Subcutaneous preadipocyte (primary cell): ENCODE data around the gene PPP4C. TPM values are rescaled to one million over a fixed set of nuclear protein-coding genes. Genes with fewer than 3 reads are reported as not detected.

Experiments
- total RNA-seq: library from RNA; depleted of rRNA; stranded (reverse); fragments of >200 nt; gene quantifications from 2 replicates; pipeline ENCODE4 v1.2.3, GENCODE V29; 2012

Gene PPP4C
- total RNA-seq = 182 and 190 TPM in 2 replicates

DNA sequence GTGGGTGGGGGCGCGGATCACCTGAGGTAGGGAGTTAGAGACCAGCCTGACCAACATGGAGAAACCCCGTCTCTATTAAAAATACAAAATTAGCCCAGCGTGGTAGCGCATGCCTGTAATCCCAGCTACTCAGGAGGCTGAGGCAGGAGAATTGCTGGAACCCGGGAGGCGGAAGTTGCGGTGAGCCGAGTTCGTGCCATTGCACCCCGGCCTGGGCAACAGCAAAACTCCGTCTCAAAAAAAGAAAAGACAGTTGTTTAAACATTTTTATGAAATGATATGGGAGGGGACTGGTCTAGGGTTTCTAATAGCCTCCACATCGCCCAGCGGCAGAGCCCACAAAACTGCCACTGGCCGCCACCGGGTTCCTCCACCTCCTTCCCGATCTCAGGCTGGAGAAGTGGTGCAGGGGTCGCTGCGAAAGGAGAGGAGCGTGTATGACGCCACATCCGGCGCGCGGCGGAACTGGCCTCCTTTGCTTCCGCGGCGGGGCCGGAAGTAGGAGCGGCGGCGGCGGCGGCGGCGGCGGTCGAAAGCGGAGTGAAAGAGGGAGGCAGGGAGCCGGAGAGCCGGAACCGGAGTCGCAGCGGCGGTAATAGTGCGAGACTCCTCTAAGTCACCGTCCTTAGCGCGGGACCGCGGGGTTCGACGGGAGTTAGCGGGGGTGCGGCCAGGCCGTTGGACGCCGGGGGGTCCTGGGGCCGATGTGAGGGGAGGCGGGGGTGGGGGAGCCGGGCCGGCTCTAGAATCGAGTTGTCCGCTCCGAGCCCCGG, at the start of gene PPP4C:
Gene PPP4C, plus strand, starts transcription at position 492 of the 773 bp plus-strand sequence. CDS start 384 bp downstream, outside the sequence.

DNA sequence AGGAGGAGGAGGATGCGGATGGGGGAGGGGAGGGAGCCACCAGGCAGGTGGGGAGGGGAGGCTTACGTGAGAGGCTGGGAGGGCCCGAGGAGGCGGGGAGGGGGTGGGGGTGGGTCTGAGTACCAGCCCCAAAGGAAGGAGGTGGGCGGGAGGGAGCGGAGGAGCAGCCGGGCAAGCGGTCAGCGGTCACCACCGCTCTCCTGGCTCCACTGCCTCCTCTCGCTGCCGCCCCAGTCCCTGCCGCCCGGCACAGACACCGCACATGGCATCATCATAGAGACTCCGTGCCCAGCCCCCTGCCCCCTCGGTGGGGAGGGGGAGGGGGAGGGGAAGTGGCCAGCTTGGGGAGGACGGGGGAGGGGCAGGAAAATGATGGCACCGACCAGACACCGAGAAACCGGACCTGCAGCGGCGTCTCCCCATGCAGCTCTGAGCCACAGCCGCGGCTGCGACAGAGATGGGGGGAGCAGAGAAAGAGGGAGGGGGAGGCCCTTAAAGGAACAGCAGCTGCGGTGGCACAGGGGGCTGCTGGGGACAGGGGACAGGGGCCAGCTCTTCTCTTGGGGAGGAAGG, 44.9 kb upstream of the PPP4C start, which contains the start of gene TLCD3B:
Gene TLCD3B, minus strand, starts transcription at position 431 of the 573 bp plus-strand sequence. CDS start 744 bp downstream, outside the sequence.

DNA sequence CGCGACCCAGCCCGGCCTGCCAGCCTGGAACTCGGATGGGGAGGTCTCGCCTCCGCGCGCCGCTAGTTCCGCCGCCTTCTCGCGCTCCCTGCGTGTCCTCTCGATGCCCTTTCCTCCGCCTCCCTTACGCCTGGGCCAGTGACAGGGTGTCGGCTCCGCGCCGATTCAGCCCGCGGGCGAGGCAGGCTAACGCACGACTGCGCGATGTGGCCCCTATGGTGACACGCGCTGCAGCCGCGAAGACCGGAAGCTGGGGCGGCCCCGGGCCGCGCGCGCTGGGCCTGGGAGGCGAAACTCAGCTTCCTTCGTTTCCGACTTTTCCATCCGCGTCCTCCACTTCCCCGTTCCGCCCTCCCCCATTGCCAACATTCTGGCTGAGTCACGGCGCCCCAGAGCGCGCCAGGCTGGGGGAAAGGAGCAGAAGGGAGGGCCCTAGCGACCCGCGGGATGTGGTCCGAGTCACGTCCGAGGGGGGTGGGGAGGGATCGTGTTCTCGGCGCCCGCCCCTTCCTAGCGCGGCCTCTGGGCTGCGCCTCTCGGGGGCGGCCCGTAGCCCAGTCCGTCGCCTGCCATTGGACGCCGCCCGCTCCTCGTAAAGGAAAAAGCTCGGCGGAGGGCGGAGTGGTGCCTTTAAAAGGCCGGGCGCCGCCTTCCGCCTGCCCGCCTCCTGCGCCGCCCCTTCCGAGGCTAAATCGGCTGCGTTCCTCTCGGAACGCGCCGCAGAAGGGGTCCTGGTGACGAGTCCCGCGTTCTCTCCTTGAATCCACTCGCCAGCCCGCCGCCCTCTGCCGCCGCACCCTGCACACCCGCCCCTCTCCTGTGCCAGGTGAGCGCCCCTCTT, 10.5 kb upstream of the PPP4C start, which contains the start of gene ALDOA:
Gene ALDOA, plus strand, starts transcription at position 659 of the 841 bp plus-strand sequence. CDS start 1,138 bp downstream, outside the sequence.

DNA sequence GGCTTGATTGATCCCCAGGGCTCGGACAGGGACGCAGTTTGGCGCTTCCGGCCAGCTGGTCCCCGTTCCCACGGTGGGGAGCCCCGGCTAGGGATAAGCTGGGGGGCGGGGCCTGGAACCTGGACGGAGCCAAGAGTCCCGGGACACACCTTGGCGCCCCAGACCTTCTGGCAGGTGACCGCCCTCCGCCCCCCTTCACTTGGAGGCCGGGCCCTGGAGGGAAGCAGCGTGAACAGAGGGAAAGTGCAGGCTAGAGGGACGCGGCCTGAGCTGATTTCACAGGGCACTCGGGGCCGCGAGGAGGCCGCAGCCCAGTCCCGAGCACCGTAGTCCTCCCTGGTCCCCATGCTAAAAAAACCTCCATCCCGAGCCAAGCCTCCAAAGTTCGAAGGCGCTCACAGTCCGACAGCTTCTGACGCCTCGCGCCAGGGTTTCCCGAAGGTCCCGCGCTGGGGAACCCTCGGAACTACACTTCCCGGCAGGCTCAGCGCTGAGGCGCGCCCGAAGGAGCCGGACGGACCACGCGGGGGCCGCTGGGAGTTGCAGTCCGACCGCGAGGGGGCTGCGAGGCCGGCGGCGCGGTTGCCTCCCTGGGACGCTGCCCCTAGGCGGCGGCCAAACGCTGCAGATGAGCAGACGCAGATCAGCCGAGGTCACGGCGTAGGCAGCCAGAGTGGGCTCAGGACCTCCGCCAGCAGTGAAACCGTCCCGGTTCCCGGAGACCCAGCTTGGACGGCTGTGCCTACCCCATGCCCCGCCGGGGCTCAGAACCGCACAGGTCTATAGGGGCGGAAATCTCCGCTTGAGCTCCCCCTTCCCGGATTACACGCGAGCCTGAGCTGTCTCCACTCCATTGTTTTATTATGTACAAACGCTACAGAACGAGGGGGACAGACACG, 15.9 kb downstream of the PPP4C start, which contains the start of gene TBX6:
Gene TBX6, minus strand, starts transcription at position 451 of the 899 bp plus-strand sequence. CDS start 731 bp downstream, outside the sequence.

DNA sequence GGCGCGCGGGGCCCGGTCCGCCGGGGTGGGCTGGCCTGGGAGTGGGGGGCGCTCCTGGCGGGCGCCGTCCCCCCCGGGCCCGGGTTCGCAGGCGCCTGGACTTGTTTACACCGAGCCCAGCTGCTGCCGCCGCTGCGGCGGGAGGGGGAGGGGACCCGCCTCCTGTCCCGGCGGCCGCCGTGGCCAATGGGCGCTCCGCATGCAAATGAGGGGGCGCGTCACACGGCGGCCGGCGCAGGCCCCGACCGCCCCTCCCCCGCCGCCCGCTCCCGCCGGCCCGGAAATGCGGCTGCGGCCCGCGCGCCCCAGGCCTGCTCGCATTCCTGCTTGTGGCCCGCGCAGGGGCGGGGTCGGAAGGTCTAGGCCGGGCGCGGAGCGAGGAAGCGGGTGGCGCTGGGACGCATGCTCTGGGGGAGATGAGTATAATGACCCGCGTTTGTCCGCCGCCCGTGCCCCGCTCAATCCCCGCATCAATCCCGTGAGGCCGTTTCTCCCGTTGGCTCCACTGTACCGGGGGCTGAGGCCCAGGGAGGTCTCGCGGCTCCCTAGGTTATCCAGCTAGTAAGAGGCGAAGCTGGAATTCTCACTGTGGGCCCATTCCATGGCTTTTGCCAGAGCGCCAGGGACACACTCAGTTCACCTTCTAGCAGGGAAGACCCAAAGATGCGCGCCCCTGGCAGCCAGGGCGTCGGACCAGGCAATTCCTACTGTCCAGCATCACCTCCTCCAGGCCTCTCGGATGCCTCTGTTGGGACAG, 20.5 kb downstream of the PPP4C start, which contains the start of gene YPEL3:
Gene YPEL3, minus strand, starts transcription at position 109 of the 757 bp plus-strand sequence. CDS start 731 bp downstream, outside the sequence.

DNA sequence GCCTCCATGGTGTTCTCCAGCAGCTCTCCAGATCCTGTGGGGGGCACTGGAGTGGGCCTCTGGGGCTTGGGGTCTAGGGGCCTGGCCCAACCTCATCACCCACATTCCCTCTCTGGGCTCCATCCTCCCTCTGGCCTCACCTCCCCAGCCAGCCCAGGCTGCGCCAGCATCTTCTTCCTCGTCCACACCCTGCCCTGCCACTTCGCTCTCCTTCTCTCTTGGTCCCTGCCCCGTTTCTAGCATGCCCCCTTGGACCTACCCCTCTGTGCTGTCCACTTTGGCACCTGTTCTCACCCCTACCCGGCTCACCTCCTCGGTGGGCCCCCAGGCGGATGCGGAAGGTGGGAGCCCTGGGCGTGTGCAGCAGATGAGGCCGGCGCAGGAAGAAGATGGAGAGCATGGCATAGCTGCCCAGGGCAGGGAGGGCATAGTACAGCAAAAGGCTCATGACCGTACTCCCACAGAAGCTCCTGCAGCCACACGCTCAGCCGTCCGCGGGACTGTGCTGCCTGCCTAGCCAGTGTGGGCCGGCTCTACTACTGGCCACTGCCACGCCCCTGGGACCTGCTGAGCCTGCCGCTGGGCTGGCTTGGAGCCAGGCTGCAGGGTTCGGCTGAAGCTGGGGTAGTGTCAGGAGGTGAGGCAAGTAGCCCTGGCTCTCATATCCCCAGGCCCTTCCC, 37.4 kb downstream of the PPP4C start, which contains the start of gene GDPD3:
Gene GDPD3, minus strand, starts transcription at position 507 of the 680 bp plus-strand sequence. Its CDS starts 59 bp downstream, at position 448.

Other genes starting within 250 kb of the PPP4C start
- 57.7 and 65.4 TPM in 2 replicates for gene CDIPT, start 212.8 kb upstream of the PPP4C start, total RNA-seq
- 0.73 and 0.98 TPM in 2 replicates for gene SEZ6L2, start 176.4 kb upstream of the PPP4C start, total RNA-seq
- gene ASPHD1, start 175.5 kb upstream of the PPP4C start, total RNA-seq = 2.3 and 4.4 TPM in 2 replicates
- gene KCTD13, start 149.8 kb upstream of the PPP4C start, total RNA-seq = 6.2 and 10.2 TPM in 2 replicates
- 40.7 and 53.3 TPM in 2 replicates for gene TMEM219, start 113.9 kb upstream of the PPP4C start, total RNA-seq
- 32.3 and 42.2 TPM in 2 replicates for gene TAOK2, start 102.1 kb upstream of the PPP4C start, total RNA-seq
- gene HIRIP3, start 80.4 kb upstream of the PPP4C start, total RNA-seq = 5.9 and 8.2 TPM in 2 replicates
- gene INO80E, start 79.8 kb upstream of the PPP4C start, total RNA-seq = 18.7 and 21.7 TPM in 2 replicates
- 0.20 and 0.37 TPM in 2 replicates for gene DOC2A, start 65.0 kb upstream of the PPP4C start, total RNA-seq
- gene C16orf92, start 52.8 kb upstream of the PPP4C start, total RNA-seq = not detected in 2 replicates
- gene TLCD3B, start 44.7 kb upstream of the PPP4C start, total RNA-seq = not detected in 2 replicates
- 847 and 985 TPM in 2 replicates for gene ALDOA, start 10.2 kb upstream of the PPP4C start, total RNA-seq
- 0.39 TPM in 1 of 2 replicates, not detected in the other for gene TBX6, start 15.9 kb downstream of the PPP4C start, total RNA-seq
- gene YPEL3, start 20.2 kb downstream of the PPP4C start, total RNA-seq = 6.6 and 9.2 TPM in 2 replicates
- gene GDPD3, start 37.5 kb downstream of the PPP4C start, total RNA-seq = 0.78 and 1.8 TPM in 2 replicates
- 50.0 and 59.2 TPM in 2 replicates for gene MAPK3, start 47.2 kb downstream of the PPP4C start, total RNA-seq
- 0.73 and 1.6 TPM in 2 replicates for gene CORO1A, start 107.6 kb downstream of the PPP4C start, total RNA-seq
- gene BOLA2B, start 117.7 kb downstream of the PPP4C start, total RNA-seq = 47.7 and 168 TPM in 2 replicates
- 37.5 and 42.6 TPM in 2 replicates for gene SLX1A, start 117.9 kb downstream of the PPP4C start, total RNA-seq
- gene SULT1A3, start 123.3 kb downstream of the PPP4C start, total RNA-seq = 2.9 and 5.7 TPM in 2 replicates
- gene NPIPB13, start 172.5 kb downstream of the PPP4C start, total RNA-seq = 0.73 TPM in 1 of 2 replicates, not detected in the other